GM12865 (cell line): ENCODE measurements around the gene CUX1.

Experiments used
- DNase-seq: peaks from one replicate; pipeline ENCODE4 v3.0.0; 2010; ENCODE audit warnings: low read depth
- H3K4me3 ChIP-seq: 2 replicates; pipeline ENCODE4 v1.5.1; 2011; ENCODE audit warnings: mild to moderate bottlenecking, low read depth, low read length, control low read depth
- CTCF ChIP-seq: IDR thresholded peaks from 2 replicates; pipeline ENCODE4 v1.5.1; 2011; ENCODE audit warnings: low read length, control low read depth, low read depth, inconsistent platforms; ENCODE audit not compliant: insufficient read depth; ENCODE audit errors: missing control alignments

Gene CUX1

GRCh38 chr7:101922631-101923601 lies 105.5 kb downstream of the CUX1 start:
- TF ChIP-seq CTCF: no peak
- no peak overlapping the region for H3K4me3 ChIP-seq
- DNase-seq: no peak

GRCh38 chr7:101923602-101923985 lies 106.2 kb downstream of the CUX1 start:
- no peak for DNase-seq
- TF ChIP-seq CTCF: no peak
- H3K4me3 ChIP-seq: no peak overlapping the region

- H3K4me3 ChIP-seq: no peak overlapping the region
- no peak for TF ChIP-seq CTCF
- DNase-seq: no peak
Observed at GRCh38 chr7:101924171-101924570, 106.7 kb downstream of the CUX1 start.

- TF ChIP-seq CTCF: no peak
- DNase-seq: no peak
- no peak overlapping the region for H3K4me3 ChIP-seq
Observed at GRCh38 chr7:101926265-101926664, 108.8 kb downstream of the CUX1 start.

- no peak overlapping the region for H3K4me3 ChIP-seq
- TF ChIP-seq CTCF: no peak
- no peak for DNase-seq
Observed at GRCh38 chr7:101927389-101927788, 110.0 kb downstream of the CUX1 start.

GRCh38 chr7:101927802-101928201 lies 110.4 kb downstream of the CUX1 start:
- DNase-seq: no peak
- TF ChIP-seq CTCF: no peak
- H3K4me3 ChIP-seq: no peak overlapping the region
